Pancreas (tissue), 10 donors: ENCODE data around the gene FAT4. TPM values are rescaled to one million over a fixed set of nuclear protein-coding genes. Genes with fewer than 3 reads are reported as not detected.

Experiments used
- ATAC-seq, 4 donors: fragments of 200-7000 bp; cut with Tn5 transposase; one replicate each; pipeline versions ENCODE4 v1.8.0 to v1.9.1; 2020; ENCODE audit warnings: mild to moderate bottlenecking in 4 of 4, moderate library complexity in 4 of 4
- DNase-seq, 6 donors: peaks; one replicate each; pipeline ENCODE4 v3.0.0-alpha.2; 2020
- FAIRE-seq: peaks from 2 replicates; lab custom pipeline; 2012; peaks lifted over from hg19 to GRCh38; lab: Jason Lieb, UNC
- H3K27ac ChIP-seq, 4 donors: fragments of 200-600 bp; sonication (generic); 1 replicate in 3 of 4; 2 replicates in 1 of 4; pipeline versions ENCODE4 v1.5.0 to v1.8.0; 2020
- H3K27me3 ChIP-seq, 4 donors: fragments of 200-600 bp; one replicate each; pipeline ENCODE4 v1.8.0; 2021
- H3K36me3 ChIP-seq, 3 donors: fragments of 200-600 bp; sonication (generic) in 1 of 3; one replicate each; pipeline versions ENCODE4 v1.5.0 to v1.8.0; 2020 to 2021
- H3K4me1 ChIP-seq, 3 donors: fragments of 200-600 bp; one replicate each; pipeline ENCODE4 v1.8.0; 2021
- H3K4me3 ChIP-seq, 4 donors: fragments of 200-600 bp; sonication (generic) in 2 of 4; one replicate each; pipeline versions ENCODE4 v1.5.0 to v1.8.0; 2020 to 2021
- H3K9me3 ChIP-seq, 4 donors: fragments of 200-600 bp; one replicate each; pipeline ENCODE4 v1.8.0; 2021
- whole genome bisulfite sequencing, 2 donors: extraction: QIAGEN DNeasy Blood & Tissue Kit; methylation state at CpG; one replicate each; pipeline ENCODE4 v1.1.7; 2013; 5-methylcytosine and 5-hydroxymethylcytosine counted together
- intact Hi-C, 3 donors: fragments of 100-400 bp; cut with DNase I; formaldehyde crosslinking; loops; one replicate each; pipeline versions ENCODE4 v1.11.1 to v1.14.2; 2022
- polyA plus RNA-seq, 2 donors: library from polyadenylated mRNA; stranded (reverse); fragments of 200-250 nt; gene quantifications; one replicate each; pipeline ENCODE4 v1.2.3, GENCODE V29; 2013
- total RNA-seq, 6 donors: library from RNA; stranded (reverse); fragmentation: NEBNext Ultra II Directional in 4 of 6; extraction: Animal tissue kit (Norgen Biotek cat#: 25700) in 4 of 6; gene quantifications; one replicate each; pipeline versions ENCODE4 v1.2.1 to v1.2.4, GENCODE V29; 2021 to 2023
- TF ChIP-seq, protein P1 (sequence below), 4 donors: fragments of 200-600 bp; sonication (generic) in 3 of 4; IDR thresholded peaks; one replicate each; pipeline versions ENCODE4 v1.5.0 to v1.8.0; 2021; ENCODE audit warnings: antibody characterized with exemption in 4 of 4
- donor health status: healthy with polysubstance abuse.
- donor health status: DM: no; HTN: no; CAD: no; lungs with moderate emphysema.
- donor health status: DM: no; HTN: no; CAD: no.
- donor health status: control.
- donor health status: control.
- donor health status: Bipolar disorder and iron deficiency.
- donor health status: DM: yes; HTN: yes; CAD: no.
- donor health status: DM: no; HTN: no; CAD: no.
- donor health status: DM: no; HTN: no; CAD: no.
- donor health status: DM: yes; HTN: yes; CAD: no.

FAT4 gene
- total and polyA plus RNA-seq, 8 donors: 0.27 to 2.6 (median 1.3) TPM

GRCh38 chr4:125352521-125352920 is 37.8 kb downstream of the FAT4 start:
- DNase-seq (no peak), ATAC-seq (no peak), FAIRE-seq (no peak)
- Histone ChIP-seq H3K9me3 (no peaks in the 10 kb centered on the region), H3K36me3 (no peaks in the 10 kb centered on the region), H3K27ac (no peak overlapping the region), H3K4me1 (no peaks in the 10 kb centered on the region), H3K4me3 (no peak overlapping the region), H3K27me3 (no peaks in the 10 kb centered on the region)
- WGBS, 2 donors: 85 to 88% methylated on average over 1 of the region's 1 CpG
- TF ChIP-seq, protein P1, sequence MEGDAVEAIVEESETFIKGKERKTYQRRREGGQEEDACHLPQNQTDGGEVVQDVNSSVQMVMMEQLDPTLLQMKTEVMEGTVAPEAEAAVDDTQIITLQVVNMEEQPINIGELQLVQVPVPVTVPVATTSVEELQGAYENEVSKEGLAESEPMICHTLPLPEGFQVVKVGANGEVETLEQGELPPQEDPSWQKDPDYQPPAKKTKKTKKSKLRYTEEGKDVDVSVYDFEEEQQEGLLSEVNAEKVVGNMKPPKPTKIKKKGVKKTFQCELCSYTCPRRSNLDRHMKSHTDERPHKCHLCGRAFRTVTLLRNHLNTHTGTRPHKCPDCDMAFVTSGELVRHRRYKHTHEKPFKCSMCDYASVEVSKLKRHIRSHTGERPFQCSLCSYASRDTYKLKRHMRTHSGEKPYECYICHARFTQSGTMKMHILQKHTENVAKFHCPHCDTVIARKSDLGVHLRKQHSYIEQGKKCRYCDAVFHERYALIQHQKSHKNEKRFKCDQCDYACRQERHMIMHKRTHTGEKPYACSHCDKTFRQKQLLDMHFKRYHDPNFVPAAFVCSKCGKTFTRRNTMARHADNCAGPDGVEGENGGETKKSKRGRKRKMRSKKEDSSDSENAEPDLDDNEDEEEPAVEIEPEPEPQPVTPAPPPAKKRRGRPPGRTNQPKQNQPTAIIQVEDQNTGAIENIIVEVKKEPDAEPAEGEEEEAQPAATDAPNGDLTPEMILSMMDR (IDR thresholded peaks at IDR 0.05): no peak
- intact Hi-C loops: no loop called here

DNA sequence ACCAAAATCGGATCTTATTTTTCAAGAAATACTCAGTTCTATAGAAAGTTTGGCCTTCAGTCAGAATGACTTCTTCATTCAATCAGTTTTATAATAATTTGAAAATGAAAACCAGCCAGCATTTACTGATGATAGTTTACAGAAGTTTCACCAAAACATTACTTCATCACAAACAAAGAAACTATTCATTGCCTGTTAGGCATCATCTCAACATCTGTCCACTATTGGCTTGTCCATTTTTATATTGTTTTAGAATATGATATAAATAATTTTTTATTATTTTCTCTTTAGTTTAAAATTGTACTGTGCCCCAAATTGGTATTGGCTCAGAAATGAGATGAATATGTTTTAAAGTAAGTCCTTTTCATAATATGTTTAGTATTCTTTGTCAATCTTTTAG is 38.4 kb downstream of the FAT4 start:
- DNase-seq (no peak), FAIRE-seq (no peak), ATAC-seq (no peak)
- Histone ChIP-seq H3K36me3 (no peaks in the 10 kb centered on the region), H3K4me1 (no peaks in the 10 kb centered on the region), H3K27ac (no peak overlapping the region), H3K27me3 (no peaks in the 10 kb centered on the region), H3K9me3 (no peaks in the 10 kb centered on the region), H3K4me3 (no peak overlapping the region)
- intact Hi-C loops: no loop called here
- TF ChIP-seq, protein P1 (IDR thresholded peaks at IDR 0.05): no peak
- WGBS, 2 donors: 70 to 73% methylated on average over 1 of the region's 1 CpG

- TF ChIP-seq, protein P1 (IDR thresholded peaks at IDR 0.05): no peak
- H3K27ac ChIP-seq: no peak overlapping the region
- intact Hi-C loops: no loop called here
- no peaks in the 10 kb centered on the region for H3K27me3 ChIP-seq
- H3K4me3 ChIP-seq: no peak overlapping the region
- no peaks in the 10 kb centered on the region for H3K9me3 ChIP-seq
- no peaks in the 10 kb centered on the region for H3K36me3 ChIP-seq
- FAIRE-seq (no peak), DNase-seq (no peak), ATAC-seq (no peak)
- no peaks in the 10 kb centered on the region for H3K4me1 ChIP-seq
- 60 to 63% methylated on average over 2 of the region's 2 CpGs for WGBS, 2 donors
Observed at GRCh38 chr4:125355791-125356190, 41.0 kb downstream of the FAT4 start.

DNA sequence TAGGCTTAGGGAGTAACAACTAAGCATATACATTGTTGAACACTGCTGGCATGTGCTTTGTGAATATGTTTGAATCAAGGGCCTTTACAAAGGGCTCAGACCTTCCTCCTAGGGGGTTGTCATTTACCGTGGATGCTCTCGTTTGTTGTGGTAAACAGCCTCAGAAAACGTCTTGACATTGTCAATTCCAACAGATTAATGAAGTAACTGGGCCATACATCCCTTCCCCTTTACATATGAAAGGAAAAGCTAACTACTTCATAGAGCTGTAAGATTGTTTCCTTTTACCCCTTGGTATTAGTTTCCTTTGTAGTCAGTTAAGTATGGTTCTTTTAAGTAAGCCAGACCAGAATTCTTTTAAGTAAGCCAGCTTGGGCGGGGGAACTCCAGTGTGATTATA is 42.9 kb downstream of the FAT4 start:
- ATAC-seq (no peak), FAIRE-seq (no peak), DNase-seq (no peak)
- TF ChIP-seq, protein P1 (IDR thresholded peaks at IDR 0.05): no peak
- no peaks in the 10 kb centered on the region for H3K4me1 ChIP-seq
- no peak overlapping the region for H3K4me3 ChIP-seq
- WGBS, 2 donors: 36 to 48% methylated on average over 4 of the region's 4 CpGs
- H3K27ac ChIP-seq: no peak overlapping the region
- H3K27me3 ChIP-seq: no peaks in the 10 kb centered on the region
- intact Hi-C loops: no loop called here
- H3K36me3 ChIP-seq: no peaks in the 10 kb centered on the region
- no peaks in the 10 kb centered on the region for H3K9me3 ChIP-seq

- Histone ChIP-seq H3K27ac (no peak overlapping the region), H3K4me3 (no peak overlapping the region), H3K9me3 (no peaks in the 10 kb centered on the region), H3K4me1 (no peaks in the 10 kb centered on the region), H3K36me3 (no peaks in the 10 kb centered on the region), H3K27me3 (no peaks in the 10 kb centered on the region)
- no peak for ATAC-seq
- no peak for FAIRE-seq
- intact Hi-C loops: no loop called here
- TF ChIP-seq, protein P1 (IDR thresholded peaks at IDR 0.05): no peak
- WGBS, 2 donors: 77 to 83% methylated on average over 6 of the region's 6 CpGs
- DNase-seq: no peak
Observed at GRCh38 chr4:125358453-125358852, 43.7 kb downstream of the FAT4 start.
